Eye (tissue), 1 donor: ENCODE measurements around the gene ZNF787.

ENCODE experiments used
- DNase-seq: peaks from one replicate; pipeline ENCODE4 v3.0.0-alpha.2; 2015

ZNF787 gene

DNA sequence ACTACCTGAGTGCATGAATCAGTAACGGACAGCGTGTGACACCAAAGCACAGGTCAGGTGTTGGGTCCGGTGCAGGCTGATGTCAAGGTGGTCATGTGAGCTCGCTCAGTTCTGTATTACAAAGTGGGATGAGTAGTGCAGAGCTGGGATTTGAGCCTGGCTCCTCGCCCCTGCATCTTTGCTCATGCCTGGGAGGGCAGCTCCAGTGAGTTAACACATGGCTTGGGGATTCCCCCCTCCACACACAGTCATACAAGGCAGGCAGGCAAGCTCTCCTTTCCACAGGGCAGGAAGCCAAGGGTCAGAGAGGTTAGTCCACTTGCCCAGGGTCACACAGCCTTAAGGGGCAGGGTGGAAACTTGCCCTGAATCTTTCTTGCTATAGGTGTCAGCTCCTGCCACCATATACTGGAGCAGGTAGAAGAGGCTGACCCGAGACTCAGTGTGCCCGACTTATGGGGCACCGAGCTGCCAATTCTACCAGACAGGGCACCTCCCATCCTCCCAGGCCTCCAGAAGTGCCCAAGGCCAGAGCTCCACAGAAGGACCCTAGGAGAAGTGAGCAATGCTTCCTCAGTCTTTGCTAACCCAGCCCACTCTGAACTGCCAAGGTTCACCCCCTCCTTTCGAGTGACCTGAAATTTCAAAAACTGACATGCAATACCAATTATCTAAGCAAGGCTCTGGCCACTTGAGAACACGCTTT lies 35.4 kb downstream of the ZNF787 start:
- no peak for DNase-seq

DNA sequence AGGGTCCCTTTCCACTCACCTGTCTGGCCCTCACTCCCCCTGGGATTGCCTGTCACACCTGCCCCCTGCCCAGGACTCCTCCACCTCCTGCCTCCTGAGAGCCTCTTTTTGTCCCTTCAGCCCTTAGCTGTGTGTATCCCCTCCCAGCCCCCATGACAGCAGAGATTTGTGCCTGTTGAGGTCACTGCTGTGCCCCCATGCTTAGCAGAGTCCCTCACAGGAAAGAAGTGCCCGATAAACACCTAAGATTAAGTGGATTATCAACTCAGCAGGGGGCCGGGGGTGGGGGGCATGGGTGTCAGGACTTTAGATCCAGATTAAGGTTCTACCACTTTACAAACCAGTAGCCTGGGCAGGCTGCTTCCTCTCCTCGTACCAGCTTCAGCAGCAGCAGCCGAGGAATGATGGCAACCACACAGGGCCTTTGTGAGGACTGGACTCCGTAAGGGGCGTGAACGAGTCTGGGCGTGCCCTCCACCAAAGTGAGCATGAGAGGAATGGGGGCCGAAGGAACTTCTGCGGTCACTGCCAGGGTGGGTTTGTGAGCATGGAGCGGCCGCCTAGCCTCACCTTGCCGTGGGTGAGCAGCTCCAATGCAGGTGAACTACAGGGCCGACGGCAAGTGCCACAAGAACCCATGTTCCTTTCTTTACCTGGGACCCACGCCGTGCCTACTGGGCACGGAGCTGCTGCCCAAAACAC lies 36.1 kb downstream of the ZNF787 start:
- no peak for DNase-seq

DNA sequence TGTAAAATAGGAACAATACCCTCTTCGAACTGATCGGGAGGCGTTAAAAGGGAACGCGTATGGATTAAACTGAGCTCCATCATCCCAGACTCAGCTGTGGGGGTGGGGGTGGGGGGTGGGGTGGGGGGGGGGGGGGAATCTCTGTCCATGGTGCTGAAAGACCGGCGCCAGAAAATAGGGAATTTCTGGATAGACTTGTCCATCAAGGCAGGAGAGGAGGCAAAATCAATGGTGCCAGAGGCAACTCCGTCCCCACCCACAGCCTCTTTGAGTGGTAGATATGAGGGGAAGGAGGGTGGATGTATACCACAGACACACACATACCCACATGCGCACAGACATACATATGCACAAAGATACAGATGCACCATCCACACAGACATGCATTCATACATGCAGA lies 37.4 kb downstream of the ZNF787 start:
- no peak for DNase-seq

- peak; percentile 89 for DNase-seq
These were observed 40.3 kb downstream of the ZNF787 start for GRCh38 chr19:56080669-56081401.

DNA sequence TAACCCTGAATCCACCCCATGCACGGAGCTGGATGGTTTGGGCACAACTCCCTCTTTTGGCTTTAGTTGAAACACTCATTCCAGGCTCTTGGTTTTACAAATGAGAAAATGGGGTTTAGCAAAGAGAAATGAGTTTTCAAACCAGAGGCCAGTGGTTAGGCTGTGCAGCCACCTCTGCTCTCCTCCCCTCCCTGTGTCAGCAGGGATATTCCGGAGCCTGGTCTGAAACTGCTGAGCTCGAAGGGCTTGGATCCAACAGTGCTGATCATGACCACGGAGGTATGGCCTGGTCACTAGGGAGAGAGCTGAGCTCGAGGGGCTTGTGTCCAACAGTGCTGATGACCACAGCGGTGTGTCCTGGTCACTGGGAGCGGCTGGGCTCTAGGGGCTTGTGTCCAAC lies 41.5 kb downstream of the ZNF787 start:
- DNase-seq = no peak

DNA sequence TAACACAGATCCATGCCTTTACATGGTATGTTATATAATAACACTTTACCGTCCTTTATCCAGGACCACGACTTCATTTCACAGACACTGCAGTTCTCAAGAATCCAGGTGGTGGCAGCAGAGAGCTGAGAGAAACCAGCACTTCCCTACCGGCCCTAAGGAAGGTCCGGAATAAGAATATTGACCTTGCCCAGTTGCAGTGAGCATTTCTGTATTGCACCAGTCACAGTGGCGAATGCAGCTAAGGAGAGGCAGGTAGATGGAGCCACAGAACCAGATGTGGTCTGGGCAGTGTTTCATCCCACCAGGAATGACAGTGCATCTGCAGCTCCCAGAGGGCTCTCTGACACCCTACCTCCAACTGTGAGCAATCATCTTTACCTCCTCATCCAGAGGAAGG lies 44.6 kb downstream of the ZNF787 start:
- peak; percentile 85 for DNase-seq

- DNase-seq = no peak
These were observed 49.9 kb downstream of the ZNF787 start for GRCh38 chr19:56071151-56071550.

DNA sequence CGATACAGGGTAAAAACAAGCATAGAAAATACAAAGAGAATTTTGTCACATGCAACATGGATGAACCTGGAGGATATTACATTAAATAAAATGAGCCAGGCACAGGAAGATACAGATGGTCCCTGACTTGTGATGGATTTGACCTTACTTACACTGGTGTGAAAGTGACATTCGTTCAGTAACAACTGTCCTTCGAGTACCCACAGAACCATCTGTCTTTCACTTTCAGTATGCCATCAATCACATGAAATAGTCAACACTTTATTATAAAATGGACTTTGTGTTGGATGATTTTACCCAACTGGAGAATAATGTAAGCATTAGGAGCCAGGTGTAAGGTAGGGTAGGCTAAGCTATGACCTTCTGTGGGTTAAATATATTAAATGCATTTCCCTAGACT lies 51.5 kb downstream of the ZNF787 start:
- no peak for DNase-seq

- peak; percentile 90 for DNase-seq
These were observed 54.7 kb downstream of the ZNF787 start for GRCh38 chr19:56066152-56067023.

GRCh38 chr19:56053596-56053995 lies 67.5 kb downstream of the ZNF787 start:
- no peak for DNase-seq
